GM21786 (cell line): ENCODE results near the gene MYL9.

Experiments used
- ATAC-seq: cut with Tn5 transposase; IDR thresholded peaks from one replicate; pipeline ENCODE4 v1.9.1; 2021; ENCODE audit not compliant: unreplicated experiment

MYL9 gene

DNA sequence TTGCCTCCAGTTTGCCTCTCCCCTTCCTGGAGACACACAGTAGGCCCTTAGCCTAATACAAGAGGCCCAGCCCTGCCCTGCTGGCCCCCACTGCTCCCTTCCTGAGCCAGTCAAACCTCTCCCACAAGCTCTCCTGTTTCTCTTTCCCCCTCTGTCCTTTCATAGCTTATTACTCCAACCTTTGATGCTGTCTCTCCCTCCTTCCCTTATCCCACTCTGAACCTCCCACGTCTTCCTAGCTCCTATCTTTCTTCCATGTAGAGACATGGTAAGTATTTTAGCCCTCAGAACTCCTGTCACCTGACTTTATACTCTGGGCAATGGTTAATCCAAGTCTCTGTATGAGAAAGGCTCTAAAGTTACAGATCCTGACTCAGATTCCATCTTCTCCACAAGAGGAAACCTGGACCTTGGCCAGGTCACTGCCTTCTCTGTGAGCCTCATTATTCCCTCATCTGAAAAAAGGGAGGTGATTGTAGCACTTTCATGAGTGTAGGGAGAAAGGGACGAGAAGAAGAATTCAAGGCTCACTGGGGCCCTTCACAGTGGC is 38.8 kb downstream of the MYL9 start:
- ATAC-seq: no peak

DNA sequence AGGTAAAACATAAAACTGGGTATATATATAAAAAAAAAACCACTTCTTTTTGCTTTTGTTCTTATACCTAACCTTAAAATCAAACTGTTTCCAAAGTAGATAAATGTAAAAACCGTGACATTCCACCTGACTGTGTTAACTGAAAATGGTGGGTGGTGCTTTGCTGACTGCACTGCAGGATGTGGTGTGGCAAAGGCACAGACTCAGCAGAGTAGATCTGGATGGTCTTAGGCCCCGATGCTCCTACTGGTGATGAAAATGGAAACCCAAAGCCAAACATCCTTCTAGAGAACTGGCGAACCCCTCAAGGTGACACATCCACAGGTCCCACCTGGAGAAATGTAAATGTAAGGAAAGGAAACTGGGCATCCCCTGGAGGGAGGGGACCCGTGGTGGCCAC is 41.0 kb downstream of the MYL9 start:
- no peak for ATAC-seq

DNA sequence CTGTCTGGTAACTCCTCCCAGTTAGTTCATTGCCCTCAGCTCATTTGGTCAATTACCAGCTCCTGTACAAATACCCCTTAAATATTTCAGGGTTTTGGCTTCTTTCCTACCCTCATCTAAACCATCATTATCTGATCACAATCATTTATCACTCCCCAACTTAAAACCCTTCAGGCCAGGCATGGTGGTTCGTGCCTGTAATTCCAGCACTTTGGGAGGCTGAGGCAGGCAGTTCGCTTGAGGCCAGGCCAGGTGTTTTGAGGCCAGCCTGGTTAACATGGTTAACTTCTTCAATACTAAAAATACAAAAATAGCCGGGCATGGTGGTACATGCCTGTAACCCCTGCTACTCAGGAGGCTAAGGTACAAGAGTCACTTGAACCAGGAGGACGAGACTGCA is 41.5 kb downstream of the MYL9 start:
- no peak for ATAC-seq

DNA sequence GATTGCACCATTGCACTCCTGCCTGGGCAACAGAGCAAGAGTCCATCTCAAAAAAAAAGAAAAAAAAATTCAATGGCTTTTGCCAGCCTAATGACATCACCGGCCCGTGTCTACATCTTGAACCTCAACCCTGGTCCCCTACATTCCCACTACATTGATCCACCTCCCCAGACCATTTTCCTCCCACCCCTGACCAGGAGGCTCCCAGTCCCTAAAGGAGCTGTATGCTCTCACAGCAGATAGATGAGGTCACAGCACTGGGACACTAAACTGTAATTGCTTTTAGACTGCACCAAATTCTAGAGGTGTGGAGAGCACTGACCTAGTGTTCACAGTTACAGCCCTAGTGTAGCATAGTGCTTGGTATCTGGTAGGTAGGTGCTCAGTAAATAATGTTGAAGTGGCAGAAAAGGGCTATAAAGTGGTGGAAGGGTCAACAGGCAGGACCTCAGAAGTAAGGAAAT is 42.7 kb downstream of the MYL9 start:
- no peak for ATAC-seq

DNA sequence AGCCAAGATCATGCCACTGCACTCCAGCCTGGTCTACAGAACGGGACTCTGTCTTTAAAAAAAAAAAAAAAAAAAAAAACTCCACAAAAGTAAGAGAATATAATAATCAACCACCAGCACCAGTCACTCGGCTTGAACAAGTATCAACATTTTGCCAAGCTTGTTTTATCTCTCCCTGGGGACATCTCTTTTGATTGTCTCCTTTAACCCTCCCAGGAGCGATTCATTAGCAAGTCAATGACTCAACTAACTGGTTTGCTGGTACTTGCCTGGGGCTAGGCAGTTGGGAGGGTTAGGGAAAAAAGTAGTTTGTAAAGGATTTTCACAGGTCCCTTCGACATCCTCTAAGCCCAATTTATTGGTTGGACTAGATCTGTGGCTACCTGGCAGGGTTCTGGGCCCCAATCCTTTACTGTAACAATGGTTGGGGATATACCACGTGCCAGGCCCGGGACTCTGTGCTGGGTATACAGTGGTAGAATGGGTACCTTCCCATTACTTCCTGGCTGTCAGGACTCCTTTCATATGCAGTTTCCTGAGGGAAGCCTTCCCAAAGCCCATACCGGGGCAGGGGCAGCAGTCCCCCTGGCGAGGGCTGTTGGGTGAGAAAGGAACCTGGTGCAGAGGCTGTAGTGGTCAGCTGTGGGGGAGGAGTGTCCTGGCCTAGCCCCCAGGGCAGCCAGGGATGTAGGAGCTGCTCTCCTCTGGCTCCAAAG is 44.2 kb downstream of the MYL9 start:
- ATAC-seq: no peak

DNA sequence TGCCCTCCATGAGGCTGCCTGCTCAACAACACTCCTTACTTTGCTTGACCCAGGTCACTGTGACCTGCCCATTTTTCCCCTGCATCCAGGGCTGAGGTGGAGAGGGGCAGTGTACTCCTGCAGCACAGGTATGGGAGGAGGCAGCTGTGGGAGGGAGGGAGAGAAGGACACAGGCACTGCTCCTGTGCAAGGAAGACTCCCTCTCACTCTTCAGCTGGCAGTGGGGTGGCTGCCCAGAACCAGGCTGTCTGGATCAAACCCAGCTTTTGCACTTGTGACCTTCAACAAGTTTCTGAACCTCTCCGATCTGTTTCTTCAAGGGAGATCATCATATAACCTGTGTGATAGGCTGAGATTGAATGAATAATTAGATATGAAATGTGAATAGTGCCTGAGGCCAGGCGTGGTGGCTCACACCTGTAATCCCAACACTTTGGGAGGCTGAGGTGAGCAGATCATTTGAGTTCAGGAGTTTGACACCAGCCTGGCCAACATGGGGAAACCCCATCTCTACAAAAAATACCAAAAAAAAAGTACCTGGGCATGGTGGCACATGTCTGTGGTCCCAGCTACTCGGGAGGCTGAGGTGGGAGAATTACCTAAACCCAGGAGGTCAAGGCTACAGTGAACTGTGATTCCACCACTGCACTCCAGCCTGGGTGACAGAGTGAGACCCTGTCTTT is 46.2 kb downstream of the MYL9 start:
- no peak for ATAC-seq

DNA sequence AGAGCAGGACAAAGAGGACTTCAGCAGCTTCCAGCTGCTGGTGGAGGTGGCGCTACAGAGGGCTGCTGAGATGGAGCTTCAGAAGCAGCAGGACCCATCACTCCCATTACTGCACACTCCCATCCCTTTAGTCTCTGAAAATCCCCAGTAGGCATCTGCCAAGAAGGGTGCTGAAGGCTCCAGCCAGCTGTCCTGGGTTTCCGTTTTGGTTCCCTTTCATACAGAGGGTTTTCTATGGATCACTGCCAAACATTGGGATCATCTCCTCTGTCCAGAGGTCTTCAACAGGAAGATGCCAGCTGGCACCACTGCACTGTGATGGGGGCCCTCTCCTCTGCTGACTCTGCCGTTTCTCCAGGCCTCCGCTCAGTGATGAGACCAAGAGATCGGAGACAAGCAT is 50.0 kb downstream of the MYL9 start:
- ATAC-seq: no peak

DNA sequence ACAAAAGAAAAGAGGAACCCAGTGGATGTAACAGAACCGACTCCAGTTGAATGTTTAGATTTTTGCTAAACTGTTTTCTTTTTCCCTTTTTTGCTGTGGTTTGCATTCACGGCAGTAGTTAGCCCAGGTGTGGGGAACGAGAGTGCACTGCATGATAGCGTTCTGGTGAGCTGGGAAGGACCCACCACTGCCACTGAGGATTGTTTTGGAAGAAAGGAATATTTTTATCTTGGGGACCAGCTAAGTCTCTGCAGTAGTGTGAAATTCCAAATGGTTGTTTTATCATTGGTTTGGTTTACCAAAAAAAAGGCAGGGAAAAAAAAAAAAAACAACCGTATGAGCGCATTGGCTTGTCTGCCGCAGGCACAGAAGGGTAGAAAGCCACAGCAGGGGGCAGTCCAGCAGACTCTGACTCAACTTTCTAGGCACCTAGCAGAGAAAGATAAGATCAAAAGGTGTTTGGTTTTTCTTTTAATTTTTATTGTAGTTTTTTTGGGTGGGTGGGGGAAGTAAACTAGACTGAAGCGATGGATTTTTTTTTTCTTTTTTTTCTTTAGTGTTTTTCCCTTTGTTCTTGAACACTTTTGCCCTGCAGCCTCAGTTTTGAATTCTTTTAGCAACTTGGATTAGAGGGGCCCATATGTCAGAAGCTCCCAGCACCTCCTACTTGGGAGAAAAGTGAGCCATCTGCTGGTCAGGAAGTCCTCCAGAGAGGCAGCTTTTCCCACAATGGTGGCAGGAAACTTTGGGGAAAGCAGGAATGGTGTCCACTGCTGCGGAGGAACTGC is 50.7 kb downstream of the MYL9 start:
- no peak for ATAC-seq

DNA sequence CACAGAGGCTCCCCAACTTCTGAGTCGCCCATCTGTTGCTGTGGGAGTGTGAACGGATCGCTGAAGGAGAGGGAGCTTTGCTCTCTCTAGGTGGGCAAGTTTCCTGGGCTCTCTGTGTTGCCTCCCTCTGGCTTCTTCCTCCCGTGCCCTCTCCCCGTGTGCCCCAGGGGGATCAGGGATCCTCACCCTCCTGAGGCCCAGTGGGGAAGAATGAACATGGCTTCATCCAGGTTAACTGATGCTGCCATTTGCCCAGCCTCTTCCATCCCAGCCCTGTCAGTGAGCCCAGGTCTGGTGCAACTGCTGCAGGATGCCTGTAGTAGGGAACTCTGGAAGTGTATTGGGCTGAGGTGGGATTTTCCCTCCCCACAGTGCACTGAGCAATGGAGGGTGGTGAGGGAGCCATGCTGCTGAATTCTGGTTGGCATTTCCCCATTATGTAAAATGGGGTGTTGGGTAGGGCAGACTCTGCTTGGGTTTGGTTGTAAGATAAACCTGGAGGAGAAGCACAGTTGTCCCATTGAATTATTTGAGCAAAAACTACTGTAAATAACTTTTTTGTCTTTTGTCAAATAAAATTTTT is 52.1 kb downstream of the MYL9 start:
- no peak for ATAC-seq

DNA sequence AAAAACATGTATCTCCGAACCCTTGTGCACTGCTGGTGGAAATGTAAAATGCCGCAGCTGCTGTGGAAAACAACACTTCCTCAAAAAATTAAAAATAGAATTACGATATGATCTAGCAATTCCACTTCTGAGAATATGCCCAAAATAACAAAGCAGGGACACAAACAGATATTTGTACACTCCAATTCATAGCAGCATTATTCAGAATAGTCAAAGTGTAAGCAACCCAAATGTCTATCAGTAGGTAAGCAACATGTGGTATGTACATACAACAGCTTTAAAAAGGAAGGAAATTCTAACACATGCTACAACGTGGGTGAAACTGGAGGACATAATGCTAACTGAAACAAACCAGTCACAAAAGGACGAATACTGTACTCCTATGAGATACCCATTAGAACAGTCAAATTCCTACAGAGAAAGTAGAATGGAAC is 58.6 kb downstream of the MYL9 start:
- ATAC-seq: no peak
